Measurements from ENCODE around the gene RYR1. TPM values are rescaled to one million over a fixed set of nuclear protein-coding genes. Genes with fewer than 3 reads are reported as not detected.
A peak's percentile ranks its signal among the peaks of the same experiment; 100 is the strongest.

The RYR1 gene
- total RNA-seq, 2 donors from 2014 or later: 0.84 to 3.3 TPM

GRCh38 chr19:38417146-38417543 lies 16.3 kb upstream of the RYR1 start:
- no peaks in the 10 kb centered on the region for H3K36me3 Mint-ChIP-seq (ENCODE audit: low read depth)
- H3K27me3 Mint-ChIP-seq (ENCODE audit: insufficient read depth): peaks cover 50% of the 10 kb centered on the region
- DNase-seq: no peak
- H3K9me3 Mint-ChIP-seq: no peaks in the 10 kb centered on the region
- H3K4me3 Mint-ChIP-seq: peak overlapping the region; percentile 74
- Histone ChIP-seq H3K4me1 (ENCODE audit: control insufficient read depth, insufficient read depth, low read length) (no peaks in the 10 kb centered on the region), H3K27ac (ENCODE audit: low read depth, low read length) (no peak overlapping the region), H3K9ac (ENCODE audit: extremely low read depth, low read length, poor library complexity, severe bottlenecking) (no peak overlapping the region), H3K9me3 (ENCODE audit: control insufficient read depth, low read length) (no peaks in the 10 kb centered on the region), H3K4me3 (ENCODE audit: low read length) (no peak overlapping the region), H3K27me3 (ENCODE audit: control insufficient read depth, insufficient read depth, low read length, poor library complexity, severe bottlenecking) (peaks cover 52% of the 10 kb centered on the region), H3K36me3 (ENCODE audit: control insufficient read depth, insufficient read depth, low read length) (no peaks in the 10 kb centered on the region)
- 93% methylated on average over 8 of the region's 8 CpGs for WGBS, 2 experiments (ENCODE audit: insufficient coverage in 1 of 2, insufficient read length in 1 of 2)
- TF ChIP-seq CTCF (conservative IDR thresholded peaks at IDR 0.05): no peak
- H3K27ac Mint-ChIP-seq: no peak overlapping the region
- peaks cover 9% of the 10 kb centered on the region for H3K4me1 Mint-ChIP-seq

GRCh38 chr19:38417544-38418506 lies 15.7 kb upstream of the RYR1 start:
- peaks cover 9% of the 10 kb centered on the region for H3K4me1 Mint-ChIP-seq
- H3K36me3 ChIP-seq (ENCODE audit: control insufficient read depth, insufficient read depth, low read length): no peaks in the 10 kb centered on the region
- no peaks in the 10 kb centered on the region for H3K36me3 Mint-ChIP-seq (ENCODE audit: low read depth)
- H3K9me3 ChIP-seq (ENCODE audit: control insufficient read depth, low read length): no peaks in the 10 kb centered on the region
- DNase-seq: peak; percentile 93
- WGBS, 2 experiments (ENCODE audit: insufficient coverage in 1 of 2, insufficient read length in 1 of 2): 10 to 28% methylated on average over 8 to 49 of the region's 49 CpGs
- peak overlapping the region; percentile 74 for H3K4me3 Mint-ChIP-seq
- no peaks in the 10 kb centered on the region for H3K9me3 Mint-ChIP-seq
- H3K27ac Mint-ChIP-seq: peak overlapping the region; percentile 91
- peak; percentile 55 for TF ChIP-seq CTCF (conservative IDR thresholded peaks at IDR 0.05)
- H3K27me3 ChIP-seq (ENCODE audit: control insufficient read depth, insufficient read depth, low read length, poor library complexity, severe bottlenecking): peaks cover 50% of the 10 kb centered on the region
- peak overlapping the region; percentile 72 for H3K4me3 ChIP-seq (ENCODE audit: low read length)
- no peak overlapping the region for H3K27ac ChIP-seq (ENCODE audit: low read depth, low read length)
- no peaks in the 10 kb centered on the region for H3K4me1 ChIP-seq (ENCODE audit: control insufficient read depth, insufficient read depth, low read length)
- peak overlapping the region; percentile 3 for H3K9ac ChIP-seq (ENCODE audit: extremely low read depth, low read length, poor library complexity, severe bottlenecking)
- H3K27me3 Mint-ChIP-seq (ENCODE audit: insufficient read depth): peaks cover 45% of the 10 kb centered on the region

- H3K9me3 ChIP-seq (ENCODE audit: control insufficient read depth, low read length): no peaks in the 10 kb centered on the region
- Mint-ChIP-seq H3K4me3 (no peak overlapping the region), H3K36me3 (ENCODE audit: low read depth) (no peaks in the 10 kb centered on the region), H3K27ac (no peak overlapping the region), H3K27me3 (ENCODE audit: insufficient read depth) (peaks cover 36% of the 10 kb centered on the region), H3K9me3 (no peaks in the 10 kb centered on the region), H3K4me1 (peaks cover 9% of the 10 kb centered on the region)
- peaks cover 33% of the 10 kb centered on the region for H3K27me3 ChIP-seq (ENCODE audit: control insufficient read depth, insufficient read depth, low read length, poor library complexity, severe bottlenecking)
- TF ChIP-seq CTCF (conservative IDR thresholded peaks at IDR 0.05): no peak
- no peaks in the 10 kb centered on the region for H3K36me3 ChIP-seq (ENCODE audit: control insufficient read depth, insufficient read depth, low read length)
- H3K9ac ChIP-seq (ENCODE audit: extremely low read depth, low read length, poor library complexity, severe bottlenecking): no peak overlapping the region
- no peak for DNase-seq
- 89 to 97% methylated on average over 5 to 9 of the region's 9 CpGs for WGBS, 2 experiments (ENCODE audit: insufficient coverage in 1 of 2, insufficient read length in 1 of 2)
- H3K4me3 ChIP-seq (ENCODE audit: low read length): no peak overlapping the region
- H3K27ac ChIP-seq (ENCODE audit: low read depth, low read length): no peak overlapping the region
- H3K4me1 ChIP-seq (ENCODE audit: control insufficient read depth, insufficient read depth, low read length): no peaks in the 10 kb centered on the region
Measured at GRCh38 chr19:38420935-38421334, 12.6 kb upstream of the RYR1 start.
